Astrocyte of the cerebellum (primary cell): ENCODE results near the gene CIDEA.

Experiments
- DNase-seq: peaks from one replicate; pipeline ENCODE4 v3.0.0-alpha.2; 2011; ENCODE audit warnings: low read depth
- H3K4me3 ChIP-seq: 2 replicates; pipeline ENCODE4 v1.5.1; 2011; ENCODE audit warnings: mild to moderate bottlenecking, low read depth, low read length, moderate library complexity
- CTCF ChIP-seq: IDR thresholded peaks from 2 replicates; pipeline ENCODE4 v1.5.1; 2012; ENCODE audit warnings: low read length, low read depth, moderate library complexity, mild to moderate bottlenecking; ENCODE audit errors: missing control alignments
- in situ Hi-C: cut with HindIII; loops from 2 replicates; pipeline ENCODE4 v1.10.0; 2017; ENCODE audit warnings: low sequenced_read_pairs

The CIDEA gene

GRCh38 chr18:12304351-12305210 is 50.4 kb downstream of the CIDEA start:
- TF ChIP-seq CTCF, result no peak
- in situ Hi-C loops, result no loop called here
- no peak for DNase-seq
- no peak overlapping the region for H3K4me3 ChIP-seq

- in situ Hi-C loops, result no loop called here
- DNase-seq, result no peak
- no peak for TF ChIP-seq CTCF
- H3K4me3 ChIP-seq, result no peak overlapping the region
Measured at GRCh38 chr18:12305211-12305610, 51.0 kb downstream of the CIDEA start.

- TF ChIP-seq CTCF, result no peak
- no peak for DNase-seq
- H3K4me3 ChIP-seq, result peak overlapping the region; percentile 73
- in situ Hi-C loops, result no loop called here
Measured at GRCh38 chr18:12305930-12306629, 51.9 kb downstream of the CIDEA start.

- peak overlapping the region; percentile 73 for H3K4me3 ChIP-seq
- in situ Hi-C loops, result no loop called here
- peak; percentile 36 for TF ChIP-seq CTCF
- peak; percentile 43 for DNase-seq
Measured at GRCh38 chr18:12306752-12307700, 52.9 kb downstream of the CIDEA start.

GRCh38 chr18:12307701-12308385 is 53.7 kb downstream of the CIDEA start, which contains the start of gene TUBB6:
Gene TUBB6 (plus strand): TSS chr18:12308241. CDS start chr18:12308293, 52 bp downstream.
- H3K4me3 ChIP-seq, result peak within 1 kb of the TSS; percentile 73
- in situ Hi-C loops, result no loop called here
- DNase-seq, result no peak
- TF ChIP-seq CTCF, result no peak
